ENCODE measurements around the gene CYP21A2. TPM values are rescaled to one million over a fixed set of nuclear protein-coding genes. Genes with fewer than 3 reads are reported as not detected.
"Not testable (repeated sequence)": the region's sequence is repeated elsewhere in the genome, so short reads cannot be mapped to it uniquely, and the experiment has no call there.

Gene CYP21A2
- total and polyA plus RNA-seq, 2 experiments from 2014 or later: not detected

- no peaks in the 10 kb centered on the region for H3F3A ChIP-seq (ENCODE audit: insufficient read depth)
- H3K9me2 ChIP-seq (ENCODE audit: insufficient read depth): no peaks in the 10 kb centered on the region
- H3K9me3 ChIP-seq (ENCODE audit: low read depth): no peaks in the 10 kb centered on the region
- H3K27me3 ChIP-seq (replicated peaks; ENCODE audit: insufficient read depth): no peaks in the 10 kb centered on the region
- peaks cover 19% of the 10 kb centered on the region for H3K4me1 ChIP-seq (ENCODE audit: insufficient read depth)
- no peaks in the 10 kb centered on the region for H3K36me3 ChIP-seq (ENCODE audit: low read depth)
- TF ChIP-seq EZH2 (IDR thresholded peaks at IDR 0.05; ENCODE audit: insufficient read depth, poor library complexity, severe bottlenecking) (no peak), EZH2phosphoT487 (IDR thresholded peaks at IDR 0.05; ENCODE audit: insufficient read depth, low read depth) (no peak)
- H3K27ac ChIP-seq: no peak overlapping the region
- H2AFZ ChIP-seq: no peak overlapping the region
- H3K4me3 ChIP-seq: no peak overlapping the region
- WGBS, 2 experiments (ENCODE audit: low coverage in 1 of 2, low lambda C conversion rate in 2 of 2, missing lambda C conversion rate in 2 of 2): 51 to 56% methylated on average over 2 to 5 of the region's 5 CpGs
- DNase-seq: no peak
- H3K4me2 ChIP-seq (ENCODE audit: unreplicated experiment): no peak overlapping the region
- H4K20me1 ChIP-seq (ENCODE audit: insufficient read depth): no peaks in the 10 kb centered on the region
- no peak overlapping the region for H3K9ac ChIP-seq
- no peaks in the 10 kb centered on the region for H3K79me2 ChIP-seq (ENCODE audit: insufficient read depth)
- in situ Hi-C loops (cut with MboI): no loop called here
These were observed 12.3 kb downstream of the CYP21A2 start for GRCh38 chr6:32050562-32050961.

- H3K9me2 ChIP-seq (ENCODE audit: insufficient read depth); H3K79me2 ChIP-seq (ENCODE audit: insufficient read depth); H3K4me2 ChIP-seq (ENCODE audit: unreplicated experiment); in situ Hi-C loops (cut with MboI); H4K20me1 ChIP-seq (ENCODE audit: insufficient read depth); DNase-seq; H3F3A ChIP-seq (ENCODE audit: insufficient read depth); H2AFZ ChIP-seq; H3K27ac ChIP-seq; H3K27me3 ChIP-seq (replicated peaks; ENCODE audit: insufficient read depth); H3K36me3 ChIP-seq (ENCODE audit: low read depth); H3K9me3 ChIP-seq (ENCODE audit: low read depth); H3K9ac ChIP-seq; H3K4me1 ChIP-seq (ENCODE audit: insufficient read depth); H3K4me3 ChIP-seq: not testable (repeated sequence)
- 78 to 84% methylated on average over 17 to 20 of the region's 20 CpGs for WGBS, 2 experiments (ENCODE audit: low coverage in 1 of 2, low lambda C conversion rate in 2 of 2, missing lambda C conversion rate in 2 of 2)
These were observed 14.4 kb downstream of the CYP21A2 start for GRCh38 chr6:32052626-32053025.

- H3K79me2 ChIP-seq (ENCODE audit: insufficient read depth); H3K9ac ChIP-seq; H3F3A ChIP-seq (ENCODE audit: insufficient read depth); H2AFZ ChIP-seq; H3K36me3 ChIP-seq (ENCODE audit: low read depth); DNase-seq; in situ Hi-C loops (cut with MboI); H3K27ac ChIP-seq; H3K4me2 ChIP-seq (ENCODE audit: unreplicated experiment); H3K9me3 ChIP-seq (ENCODE audit: low read depth); H3K4me3 ChIP-seq; H3K27me3 ChIP-seq (replicated peaks; ENCODE audit: insufficient read depth); H4K20me1 ChIP-seq (ENCODE audit: insufficient read depth); H3K4me1 ChIP-seq (ENCODE audit: insufficient read depth); H3K9me2 ChIP-seq (ENCODE audit: insufficient read depth): not testable (repeated sequence)
- 92 to 94% methylated on average over 13 of the region's 13 CpGs for WGBS, 2 experiments (ENCODE audit: low coverage in 1 of 2, low lambda C conversion rate in 2 of 2, missing lambda C conversion rate in 2 of 2)
These were observed 15.1 kb downstream of the CYP21A2 start for GRCh38 chr6:32053314-32053713.

GRCh38 chr6:32055756-32056155 lies 17.5 kb downstream of the CYP21A2 start:
- H3K9me3 ChIP-seq (ENCODE audit: low read depth); H3K4me3 ChIP-seq; in situ Hi-C loops (cut with MboI); H3K4me2 ChIP-seq (ENCODE audit: unreplicated experiment); H3K4me1 ChIP-seq (ENCODE audit: insufficient read depth); H4K20me1 ChIP-seq (ENCODE audit: insufficient read depth); H3K79me2 ChIP-seq (ENCODE audit: insufficient read depth); DNase-seq; H3F3A ChIP-seq (ENCODE audit: insufficient read depth); H3K27me3 ChIP-seq (replicated peaks; ENCODE audit: insufficient read depth); H3K27ac ChIP-seq; H3K36me3 ChIP-seq (ENCODE audit: low read depth); H2AFZ ChIP-seq; H3K9me2 ChIP-seq (ENCODE audit: insufficient read depth); H3K9ac ChIP-seq: not testable (repeated sequence)
- 86 to 88% methylated on average over 17 to 21 of the region's 21 CpGs for WGBS, 2 experiments (ENCODE audit: low coverage in 1 of 2, low lambda C conversion rate in 2 of 2, missing lambda C conversion rate in 2 of 2)

GRCh38 chr6:32056254-32056653 lies 18.0 kb downstream of the CYP21A2 start:
- no peak for DNase-seq
- in situ Hi-C loops (cut with MboI): no loop called here

More at GRCh38 chr6:32056254-32056653, 18.0 kb downstream of the CYP21A2 start:
- H3K4me2 ChIP-seq (ENCODE audit: unreplicated experiment): no peak overlapping the region
- TF ChIP-seq EZH2 (IDR thresholded peaks at IDR 0.05; ENCODE audit: insufficient read depth, poor library complexity, severe bottlenecking) (no peak), EZH2phosphoT487 (IDR thresholded peaks at IDR 0.05; ENCODE audit: insufficient read depth, low read depth) (no peak)
- H3K4me3 ChIP-seq: no peak overlapping the region
- no peak overlapping the region for H3K27ac ChIP-seq
- H3K9me3 ChIP-seq (ENCODE audit: low read depth): no peaks in the 10 kb centered on the region
- no peaks in the 10 kb centered on the region for H3K9me2 ChIP-seq (ENCODE audit: insufficient read depth)
- no peaks in the 10 kb centered on the region for H3K4me1 ChIP-seq (ENCODE audit: insufficient read depth)
- no peaks in the 10 kb centered on the region for H3K79me2 ChIP-seq (ENCODE audit: insufficient read depth)
- H4K20me1 ChIP-seq (ENCODE audit: insufficient read depth): no peaks in the 10 kb centered on the region
- no peaks in the 10 kb centered on the region for H3F3A ChIP-seq (ENCODE audit: insufficient read depth)
- no peaks in the 10 kb centered on the region for H3K36me3 ChIP-seq (ENCODE audit: low read depth)
- no peak overlapping the region for H2AFZ ChIP-seq
- no peak overlapping the region for H3K9ac ChIP-seq
- H3K27me3 ChIP-seq (replicated peaks; ENCODE audit: insufficient read depth): no peaks in the 10 kb centered on the region
- WGBS, 2 experiments (ENCODE audit: low coverage in 1 of 2, low lambda C conversion rate in 2 of 2, missing lambda C conversion rate in 2 of 2): 90 to 93% methylated on average over 5 to 7 of the region's 7 CpGs

All from GM23248 (cell line).